Tibial nerve (tissue), 4 donors: ENCODE results near the gene RHOH.

Source experiments
- EP300 ChIP-seq, 2 donors: sonication (generic); formaldehyde crosslinking; IDR thresholded peaks; one replicate each; pipeline ENCODE4 v1.6.1; 2017; ENCODE audit warnings: antibody characterized with exemption in 2 of 2, mild to moderate bottlenecking in 1 of 2
- POLR2A ChIP-seq, 2 donors: fragments of 450-650 bp; IDR thresholded peaks; one replicate each; pipeline ENCODE4 v1.6.1; 2017; ENCODE audit warnings: antibody characterized with exemption in 2 of 2, mild to moderate bottlenecking in 2 of 2, moderate library complexity in 2 of 2
- TF ChIP-seq, protein P1 (sequence below), 5 experiments: fragments of 200-600 bp in 3 of 5; fragments of 450-650 bp in 2 of 5; sonication (generic) in 3 of 5; IDR thresholded peaks; one replicate each; pipeline ENCODE4 v1.5.1; 2016 to 2019; ENCODE audit warnings: antibody characterized with exemption in 5 of 5, mild to moderate bottlenecking in 3 of 5, moderate library complexity in 2 of 5

DNA sequence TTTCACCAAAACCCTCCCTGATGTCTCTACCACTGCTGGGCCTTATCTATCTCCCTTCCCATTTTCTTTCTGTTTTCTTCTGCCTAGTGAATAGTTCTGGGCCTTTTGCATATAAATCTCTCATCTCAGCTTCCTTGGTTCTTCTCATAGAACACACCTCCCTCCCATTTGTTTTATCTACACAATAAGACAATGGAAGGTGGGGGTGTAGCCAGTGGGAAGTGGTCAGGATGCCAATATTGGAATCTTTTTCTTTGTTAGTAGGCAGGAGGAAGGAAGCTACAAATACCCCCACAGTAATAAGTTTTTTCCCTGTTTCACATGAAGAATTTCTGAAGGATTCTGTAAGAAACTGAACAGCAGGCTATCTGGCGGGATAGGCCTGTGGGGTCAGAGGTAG lies 30.9 kb upstream of the RHOH start:
- TF ChIP-seq, protein P1, sequence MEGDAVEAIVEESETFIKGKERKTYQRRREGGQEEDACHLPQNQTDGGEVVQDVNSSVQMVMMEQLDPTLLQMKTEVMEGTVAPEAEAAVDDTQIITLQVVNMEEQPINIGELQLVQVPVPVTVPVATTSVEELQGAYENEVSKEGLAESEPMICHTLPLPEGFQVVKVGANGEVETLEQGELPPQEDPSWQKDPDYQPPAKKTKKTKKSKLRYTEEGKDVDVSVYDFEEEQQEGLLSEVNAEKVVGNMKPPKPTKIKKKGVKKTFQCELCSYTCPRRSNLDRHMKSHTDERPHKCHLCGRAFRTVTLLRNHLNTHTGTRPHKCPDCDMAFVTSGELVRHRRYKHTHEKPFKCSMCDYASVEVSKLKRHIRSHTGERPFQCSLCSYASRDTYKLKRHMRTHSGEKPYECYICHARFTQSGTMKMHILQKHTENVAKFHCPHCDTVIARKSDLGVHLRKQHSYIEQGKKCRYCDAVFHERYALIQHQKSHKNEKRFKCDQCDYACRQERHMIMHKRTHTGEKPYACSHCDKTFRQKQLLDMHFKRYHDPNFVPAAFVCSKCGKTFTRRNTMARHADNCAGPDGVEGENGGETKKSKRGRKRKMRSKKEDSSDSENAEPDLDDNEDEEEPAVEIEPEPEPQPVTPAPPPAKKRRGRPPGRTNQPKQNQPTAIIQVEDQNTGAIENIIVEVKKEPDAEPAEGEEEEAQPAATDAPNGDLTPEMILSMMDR (IDR thresholded peaks at IDR 0.05) = no peak
- TF ChIP-seq EP300 (IDR thresholded peaks at IDR 0.05) (no peak), POLR2A (IDR thresholded peaks at IDR 0.05) (no peak)
